DMS 273 treated with DMSO at 0.1 percent for 48 hours (cell line): ENCODE measurements around the gene CTRB1.
"Not testable (repeated sequence)": the region's sequence is repeated elsewhere in the genome, so short reads cannot be mapped to it uniquely, and the experiment has no call there.

ENCODE experiments used
- DNase-seq: peaks from one replicate; lab custom pipeline; 2025; lab: John Stamatoyannopoulos, UW

CTRB1 gene

DNA sequence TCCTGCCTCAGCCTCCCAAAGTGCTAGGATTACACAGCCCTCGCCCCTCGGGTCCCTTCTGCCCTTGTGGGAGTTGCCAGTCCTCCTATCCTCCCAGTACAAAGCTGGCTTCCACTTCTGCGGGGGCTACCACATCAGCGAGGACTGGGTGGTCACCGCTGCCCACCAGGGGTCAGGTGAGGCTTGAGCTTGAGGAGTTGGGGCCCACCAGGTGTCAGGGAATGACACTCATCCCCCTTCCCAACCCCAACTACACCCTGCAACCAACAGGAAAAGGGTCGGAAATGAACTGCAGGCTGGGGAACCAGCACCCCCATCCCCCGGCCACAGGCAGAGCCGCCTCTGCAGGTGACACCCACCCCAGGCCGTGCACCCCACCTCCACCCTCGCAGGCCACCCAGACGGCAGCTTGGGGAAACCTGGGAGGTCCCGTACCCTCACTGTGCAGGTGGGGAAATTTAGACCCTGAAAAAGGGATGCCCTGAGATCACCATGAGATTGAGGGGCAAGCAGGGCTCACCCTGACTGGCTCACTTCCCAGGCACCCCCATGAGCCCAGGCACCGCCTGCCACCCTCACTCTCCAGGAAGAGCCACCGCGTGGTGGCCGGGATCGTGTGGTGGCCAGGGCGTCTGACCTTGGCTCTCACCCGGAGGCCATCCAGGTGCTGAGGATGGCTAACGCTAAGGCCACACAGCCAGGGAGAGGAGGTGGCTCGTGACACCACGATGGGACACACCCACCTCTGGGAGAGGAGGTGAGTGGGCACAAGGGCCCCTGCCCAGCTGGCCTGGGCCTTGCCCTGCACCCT lies 8.0 kb downstream of the CTRB1 start:
- no peak for DNase-seq

DNA sequence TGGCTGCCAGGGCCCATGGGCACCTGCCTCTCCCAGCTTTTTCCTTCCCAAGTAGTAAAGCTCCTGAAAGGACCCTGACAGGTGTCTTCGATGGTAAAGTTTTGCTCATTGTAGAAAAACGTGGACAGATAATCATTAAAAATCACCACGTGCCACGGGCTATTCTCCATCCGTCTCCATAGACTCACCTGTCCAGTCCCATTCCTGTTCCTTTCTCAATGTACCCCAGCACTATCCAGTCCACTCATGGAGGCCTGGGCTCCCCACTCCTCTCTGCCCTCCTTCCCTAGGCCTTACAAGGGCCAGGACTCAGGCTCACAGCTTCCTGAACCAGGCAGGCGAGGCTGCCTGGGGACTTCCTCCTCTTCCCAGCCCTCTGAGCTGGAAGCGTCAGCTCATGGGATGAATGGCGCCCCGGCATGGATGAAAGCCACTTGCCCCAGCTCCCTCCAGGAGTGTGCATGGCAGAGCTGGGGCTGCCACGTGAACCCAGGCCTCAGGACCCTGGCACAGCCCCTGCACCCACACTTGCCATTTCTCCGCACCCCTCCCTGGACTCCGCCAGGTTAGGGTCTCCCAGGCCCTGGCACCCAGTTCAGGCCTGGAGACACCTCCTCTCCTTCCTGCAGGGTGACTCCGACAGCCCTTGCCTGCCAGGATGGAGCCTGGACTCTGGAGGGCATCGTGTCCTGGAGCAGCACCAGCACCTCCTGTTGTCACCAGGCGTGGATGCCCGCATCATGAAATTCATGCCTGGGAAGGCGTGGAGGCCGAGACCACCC lies 8.8 kb downstream of the CTRB1 start:
- DNase-seq, result no peak

DNA sequence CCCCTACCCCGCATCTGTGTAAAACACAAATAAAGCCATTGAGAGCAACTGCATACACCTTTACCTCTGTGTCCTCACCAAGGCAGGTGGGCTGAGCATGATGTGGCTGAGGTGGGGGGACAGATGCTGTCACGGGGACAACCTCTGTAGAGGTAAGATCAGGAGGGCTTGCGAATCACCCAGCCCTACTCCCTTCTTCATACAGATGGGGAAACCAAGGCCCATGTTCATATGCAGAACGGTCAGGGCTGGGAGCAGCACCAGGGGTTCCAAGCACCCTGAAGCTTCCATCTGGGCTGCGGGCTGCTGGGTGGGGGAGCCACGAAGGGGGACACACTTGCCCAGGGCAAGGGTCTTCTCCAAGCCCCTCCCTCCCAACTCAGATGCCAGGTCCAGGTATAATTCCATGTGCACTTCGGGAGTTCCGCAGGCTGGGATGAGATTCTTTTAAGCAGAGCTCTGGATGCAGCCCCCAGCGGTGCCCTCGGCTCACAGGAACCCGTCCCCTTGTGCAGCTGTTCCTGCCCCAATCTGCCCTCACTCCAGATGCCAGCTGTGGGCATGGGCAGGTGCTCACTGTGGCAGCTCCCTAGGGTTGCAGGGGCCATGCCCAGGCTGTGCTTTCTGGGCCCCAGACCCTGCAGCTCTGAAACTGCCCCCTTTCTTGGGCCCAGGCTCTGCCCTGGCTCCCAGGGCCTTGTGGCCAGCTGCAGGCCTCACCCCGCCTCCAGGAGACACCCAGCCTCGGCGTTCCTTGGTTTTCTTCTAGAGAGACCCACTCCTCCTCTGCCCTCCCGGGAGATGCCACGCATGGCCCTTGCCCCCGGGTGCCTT lies 9.6 kb downstream of the CTRB1 start:
- no peak for DNase-seq

DNA sequence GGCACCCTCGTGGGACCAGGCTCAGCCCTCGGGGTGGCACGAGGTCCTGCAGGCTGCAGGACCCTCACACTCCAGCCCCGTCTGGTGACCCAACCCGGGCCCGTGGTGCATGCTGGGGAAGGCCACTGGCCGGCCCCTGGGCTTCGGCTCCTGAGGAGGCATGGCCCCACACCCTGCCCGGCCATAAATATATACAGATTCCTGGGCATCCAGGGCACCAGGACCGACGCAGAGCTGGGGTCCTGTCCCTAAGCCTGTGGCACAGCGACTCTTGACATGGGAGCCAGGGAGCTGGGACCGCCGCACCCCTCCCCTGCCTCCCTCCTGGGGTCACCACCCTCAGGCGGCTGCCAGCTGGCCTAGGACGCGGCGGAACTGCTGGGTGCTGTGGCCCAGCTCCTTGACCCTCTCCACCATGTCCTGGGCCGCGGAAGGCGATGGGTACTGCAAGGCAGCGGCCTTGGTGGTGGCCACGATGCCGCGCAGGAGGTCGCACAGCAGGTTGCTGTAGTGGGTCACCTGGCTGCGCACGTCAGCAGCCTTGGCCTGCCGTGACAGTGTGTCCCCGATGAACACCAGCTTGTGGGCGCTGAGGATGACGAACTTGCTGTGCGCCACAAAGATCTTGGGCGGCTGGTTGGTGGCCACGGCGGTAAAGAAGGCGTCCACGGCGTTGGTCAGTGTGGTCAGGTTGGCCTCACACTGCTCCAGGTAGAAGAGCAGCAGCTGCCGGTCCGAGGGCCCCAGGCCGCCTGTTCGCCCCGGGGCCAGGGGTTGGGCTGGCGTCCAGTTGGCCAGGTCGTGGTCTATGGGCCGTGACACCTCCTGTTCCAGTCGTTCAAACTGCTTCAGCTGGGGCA lies 10.6 kb downstream of the CTRB1 start:
- DNase-seq, result no peak

DNA sequence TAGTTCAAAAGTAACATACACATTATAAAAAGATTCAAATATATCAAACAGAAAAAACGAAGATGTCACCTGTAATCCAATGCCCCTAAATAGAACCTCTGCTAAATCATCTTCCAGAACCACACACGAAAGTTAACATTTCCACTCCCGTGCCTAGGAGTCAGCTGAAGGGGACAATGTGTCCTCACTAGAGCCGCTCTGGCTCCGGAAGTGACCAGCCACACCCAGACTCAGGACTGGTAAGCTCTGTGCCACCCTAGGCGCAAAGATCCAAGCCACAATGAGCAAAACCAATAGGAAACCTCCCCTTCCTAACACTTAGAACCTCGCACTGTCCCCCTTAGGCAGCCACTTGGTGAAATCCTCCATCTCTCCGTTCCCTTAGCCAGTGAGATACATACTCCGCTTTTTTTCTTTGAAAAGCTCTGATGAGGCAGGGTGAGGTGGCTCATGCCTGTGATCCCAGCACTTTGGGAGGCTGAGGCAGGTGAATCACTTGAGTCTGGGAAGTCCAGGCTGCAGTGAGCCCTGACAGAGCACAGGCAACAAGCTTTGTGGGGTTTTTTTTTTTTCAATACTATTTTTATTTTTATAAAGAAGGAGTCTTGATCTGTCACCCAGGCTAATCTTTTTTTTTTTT lies 11.8 kb downstream of the CTRB1 start:
- DNase-seq, result no peak

DNA sequence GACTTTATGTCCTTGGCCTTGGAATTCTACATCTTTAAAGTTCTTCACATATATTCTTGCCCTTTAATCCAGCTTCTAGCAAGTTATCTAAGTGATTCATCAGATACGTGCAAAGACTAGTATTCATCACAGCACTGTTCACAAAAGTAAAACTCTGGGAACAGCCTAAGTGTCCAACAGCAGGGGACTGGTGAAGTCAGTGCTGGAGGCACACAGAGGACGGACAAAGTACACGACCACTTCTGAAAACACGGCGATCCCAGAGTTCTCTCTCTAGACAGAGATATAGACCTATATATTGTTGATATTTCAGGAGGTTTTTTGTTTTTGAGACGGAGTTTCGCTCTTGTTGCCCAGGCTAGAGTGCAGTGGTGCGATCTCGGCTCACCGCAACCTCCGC lies 12.8 kb downstream of the CTRB1 start:
- DNase-seq, result no peak

DNA sequence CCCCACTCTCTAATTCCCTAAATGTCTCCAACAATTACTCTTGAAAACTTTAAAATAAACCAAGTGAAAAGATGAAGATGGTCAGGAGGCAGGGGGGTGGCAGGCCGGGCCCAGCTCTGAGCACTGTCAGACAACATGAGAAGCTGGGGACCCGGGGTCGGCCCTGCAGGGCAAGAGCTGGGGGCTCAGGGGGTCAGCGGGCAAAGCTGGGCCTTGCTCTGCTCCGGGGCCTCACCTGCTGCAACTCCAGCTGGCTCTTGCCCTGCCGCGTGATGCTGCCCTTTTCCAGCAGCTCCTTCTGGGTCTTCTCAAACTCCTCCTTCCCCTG lies 14.8 kb downstream of the CTRB1 start:
- no peak for DNase-seq

DNA sequence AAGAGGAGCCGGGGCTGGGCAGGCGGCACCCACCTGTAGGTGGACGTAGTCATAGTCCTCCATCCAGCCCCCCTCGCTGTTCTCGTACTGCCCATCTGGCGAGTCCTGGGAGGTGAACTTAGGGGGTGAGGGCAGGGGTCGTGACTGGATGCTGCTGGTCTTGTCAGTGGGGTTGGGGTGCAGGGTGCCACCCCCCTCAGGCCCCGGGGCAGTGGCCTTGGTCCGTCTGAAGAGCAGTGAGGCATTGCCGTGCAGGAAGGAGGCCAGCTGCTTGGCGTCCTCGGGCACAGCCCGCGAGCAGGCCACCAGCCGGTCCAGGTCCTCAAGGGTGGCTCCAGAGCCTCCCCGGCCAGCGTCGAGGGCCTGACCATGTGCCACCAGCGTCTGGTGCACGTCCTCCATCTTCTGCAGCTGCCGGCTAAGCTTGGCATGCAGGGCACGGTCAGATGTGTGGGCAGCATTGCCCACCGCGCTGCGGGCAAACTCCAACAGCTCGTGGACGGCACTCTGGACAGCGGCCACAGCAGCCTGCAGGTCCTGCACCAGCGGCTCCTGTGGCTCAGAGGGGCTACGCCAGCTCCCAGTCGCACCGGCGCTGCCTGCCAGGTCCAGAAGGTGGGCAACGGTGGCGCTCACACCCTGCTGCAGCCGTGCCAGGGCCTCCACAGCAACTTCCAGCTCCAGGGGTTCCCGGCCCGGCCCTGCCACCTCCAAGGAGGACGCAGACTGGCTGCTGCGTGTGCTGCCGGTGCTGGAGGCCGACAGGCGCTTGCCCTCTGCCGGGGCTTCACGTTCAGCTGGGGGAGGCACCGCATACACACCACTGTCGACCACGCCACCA lies 16.3 kb downstream of the CTRB1 start:
- no peak for DNase-seq

DNA sequence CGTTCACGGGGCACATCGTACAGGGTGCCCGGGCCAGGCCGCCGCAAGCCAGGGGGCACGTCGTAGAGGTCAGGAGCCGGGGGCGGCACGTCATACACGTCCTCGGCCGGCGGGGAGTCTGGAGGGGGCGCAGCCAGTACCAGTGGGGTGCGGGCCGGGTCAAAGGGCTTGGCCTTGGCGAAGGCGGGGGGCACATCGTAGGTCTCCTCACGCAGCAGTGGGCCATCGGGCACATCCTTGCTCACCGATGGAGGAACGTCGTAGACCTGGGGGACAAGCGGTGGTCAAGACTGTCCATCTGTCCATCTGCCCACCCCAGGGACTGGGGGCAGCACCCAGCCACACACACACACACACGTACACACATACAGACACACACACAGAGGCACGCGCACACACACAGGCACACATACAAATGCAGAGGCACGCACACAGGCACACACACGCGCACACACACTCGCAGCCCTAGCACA lies 17.0 kb downstream of the CTRB1 start:
- DNase-seq, result no peak

DNA sequence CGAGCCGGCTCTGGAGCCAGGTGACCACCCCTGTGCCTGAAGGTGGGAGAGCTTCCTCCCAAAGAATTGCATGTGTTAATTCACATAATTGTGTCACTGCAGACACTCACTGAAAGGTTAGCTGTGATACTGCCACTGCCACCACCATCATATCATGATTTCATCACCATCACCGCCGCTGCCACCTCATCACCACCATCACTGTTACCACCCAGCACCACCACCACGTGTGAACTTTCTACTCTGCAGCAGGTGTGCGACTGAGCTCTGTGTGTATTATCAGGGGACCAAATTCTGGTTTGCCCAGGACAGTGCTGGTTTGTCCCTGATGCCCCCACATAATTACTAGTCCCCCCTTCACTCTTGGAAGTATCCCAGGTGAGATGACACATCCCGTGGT lies 17.4 kb downstream of the CTRB1 start:
- DNase-seq, result no peak

DNA sequence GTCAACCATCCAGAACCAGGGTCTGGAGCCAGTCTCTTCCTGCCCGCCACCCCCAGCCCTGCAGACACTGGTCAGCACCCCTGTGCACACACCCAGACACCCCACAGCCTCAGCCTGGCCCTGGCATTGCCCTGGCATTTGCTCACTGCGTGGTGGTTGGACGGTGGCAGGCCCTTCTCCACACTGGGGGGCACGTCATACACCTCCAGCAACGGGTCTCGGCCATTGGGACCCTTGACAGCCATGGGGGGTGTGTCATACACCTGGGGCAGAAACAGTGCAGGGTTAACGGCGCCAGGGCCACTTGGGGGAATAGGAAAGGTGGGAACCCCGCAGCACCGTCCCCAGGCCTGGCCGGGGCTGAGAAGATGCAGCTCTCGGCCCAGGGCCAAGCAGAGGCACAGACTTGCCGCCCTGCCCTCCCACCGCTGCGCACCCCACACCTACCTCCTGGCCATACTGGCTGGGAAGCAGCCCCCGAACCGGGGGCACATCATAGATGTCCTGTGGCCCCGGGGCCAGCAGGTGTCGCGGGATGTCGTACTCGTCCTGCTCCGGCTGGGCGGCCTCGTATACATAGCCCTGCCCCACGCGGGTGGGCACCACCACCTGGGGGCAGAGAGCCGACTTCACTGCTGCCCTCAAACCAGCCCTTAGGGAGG lies 18.1 kb downstream of the CTRB1 start:
- DNase-seq, result no peak

DNA sequence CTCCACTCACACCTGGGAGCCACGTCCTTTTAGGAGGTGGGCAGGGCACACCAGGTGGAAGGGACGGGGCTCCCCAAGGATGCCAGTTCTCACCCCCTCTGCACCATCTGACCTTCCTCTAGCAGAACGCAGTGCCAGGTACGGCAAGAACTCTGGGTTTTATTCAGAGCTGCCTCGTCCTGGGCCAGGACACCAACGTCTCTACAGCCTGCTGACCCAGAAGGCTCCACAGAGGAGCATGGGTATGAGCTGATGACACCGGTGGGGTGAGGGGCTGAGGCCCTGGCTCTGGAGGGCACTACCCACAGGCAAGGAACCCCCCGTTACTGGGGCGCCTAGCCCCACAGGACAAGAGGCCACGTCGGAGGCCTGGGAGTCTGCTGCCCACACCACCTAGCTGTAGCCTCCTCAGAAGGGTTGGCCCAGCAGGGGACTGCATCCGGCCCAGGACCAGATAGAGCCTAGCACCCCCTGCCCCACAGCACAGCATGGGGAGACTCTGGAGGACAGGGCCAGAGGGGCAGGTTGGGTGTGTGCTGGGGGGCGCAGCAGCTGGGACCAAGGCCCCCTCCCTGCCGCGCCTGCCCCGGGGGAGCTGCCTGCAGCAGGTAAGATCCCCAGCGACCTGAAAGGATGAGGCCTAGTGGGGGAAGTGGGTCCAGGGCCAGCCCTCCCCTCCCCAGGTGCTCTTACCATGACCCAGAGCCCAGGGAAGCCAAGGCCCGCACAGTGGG lies 18.8 kb downstream of the CTRB1 start:
- DNase-seq, result no peak

DNA sequence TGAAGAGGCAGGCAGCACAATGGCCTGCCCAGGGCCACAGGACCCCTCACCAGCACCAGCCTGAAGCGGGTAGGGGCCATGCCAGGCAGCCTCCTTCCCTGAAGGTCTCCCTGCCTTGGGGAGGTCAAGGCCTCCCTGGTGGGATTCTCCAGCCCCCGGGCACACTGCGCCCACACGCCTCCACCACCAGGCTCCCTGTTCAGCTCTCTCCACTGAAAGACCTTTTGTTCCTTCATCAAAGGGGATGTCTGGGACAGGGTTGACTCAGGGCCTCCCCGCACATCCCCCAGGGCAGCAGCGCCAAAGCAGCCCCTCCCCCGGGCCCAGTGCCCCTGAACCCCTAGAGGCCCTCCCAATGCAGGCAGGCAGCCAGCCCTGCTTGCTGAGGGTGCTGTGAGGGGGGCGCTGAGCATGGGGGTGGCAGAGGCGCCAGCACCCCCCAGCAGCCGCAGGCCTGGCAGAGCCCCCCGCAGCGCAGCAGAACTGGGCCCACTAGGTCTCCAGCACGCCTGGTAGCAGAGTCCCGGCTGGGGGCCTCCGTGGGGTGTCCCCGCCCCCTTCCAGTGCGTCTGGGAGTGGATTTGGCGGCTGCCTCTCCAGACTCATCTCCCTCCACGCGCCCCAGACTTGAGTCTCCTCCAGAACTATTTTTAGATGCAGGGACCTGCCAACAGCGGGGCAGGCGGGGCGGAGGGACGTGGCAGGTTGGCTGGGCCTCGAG lies 19.5 kb downstream of the CTRB1 start:
- DNase-seq, result peak; percentile 30

DNA sequence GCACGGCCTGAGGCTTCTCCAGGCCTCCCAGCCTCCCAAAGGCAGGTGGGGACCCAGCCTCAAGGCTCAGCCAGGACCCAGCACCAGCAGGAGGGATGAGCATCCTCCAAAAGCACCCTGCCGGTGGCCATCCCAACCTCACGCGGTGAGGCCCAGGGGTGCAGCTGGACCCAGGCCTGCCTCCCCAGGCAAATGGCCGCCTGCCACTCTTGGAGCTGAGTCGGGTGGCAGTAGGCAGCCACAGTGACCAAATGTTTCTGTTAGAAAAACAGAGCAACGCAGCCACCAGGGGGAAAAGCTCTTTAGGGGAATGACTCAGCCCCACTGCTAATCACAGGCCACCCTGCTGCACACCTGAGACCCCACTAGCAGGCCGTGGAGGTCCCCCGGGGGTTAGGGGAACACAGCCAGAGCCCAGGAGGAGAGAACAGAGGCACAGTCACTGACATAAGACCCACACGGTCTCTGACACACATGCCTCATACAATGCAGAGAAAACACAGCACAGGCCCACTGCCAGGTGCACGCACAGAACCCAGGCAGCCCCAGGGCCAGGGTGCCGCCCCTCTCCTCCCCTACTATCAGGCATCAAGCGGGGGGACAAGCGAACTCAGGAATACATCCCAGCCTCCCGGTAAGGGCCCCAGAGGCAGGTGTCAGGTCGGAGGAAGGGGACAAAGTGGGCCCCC lies 20.2 kb downstream of the CTRB1 start:
- no peak for DNase-seq

DNA sequence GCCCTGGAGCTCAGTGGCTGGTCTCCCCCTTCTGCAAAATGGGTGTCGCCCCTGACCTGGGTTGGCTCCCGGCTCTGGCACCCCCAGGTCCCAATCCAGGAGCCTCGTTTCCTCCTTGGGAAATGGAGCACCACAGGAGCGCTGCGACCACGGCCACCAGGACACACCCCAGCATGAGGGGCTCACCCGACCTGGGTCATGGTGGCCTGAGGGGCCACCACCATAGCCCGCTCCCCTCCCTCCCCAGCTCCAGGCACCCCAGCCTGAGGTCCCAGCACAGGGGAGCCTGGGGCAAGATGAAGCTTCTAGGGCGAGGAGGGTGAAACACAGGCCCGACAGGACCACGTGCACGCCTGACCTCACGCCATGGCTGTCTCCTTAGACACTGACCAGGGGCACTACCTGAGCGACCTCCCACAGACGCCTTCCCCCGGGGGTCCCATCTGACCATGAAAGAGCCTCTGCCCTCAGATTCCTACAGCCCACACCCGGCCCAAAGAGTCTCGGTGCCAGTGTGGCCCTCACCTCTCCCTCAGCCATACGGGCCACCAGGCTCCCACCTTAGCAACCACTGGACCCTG lies 20.8 kb downstream of the CTRB1 start:
- no peak for DNase-seq

DNA sequence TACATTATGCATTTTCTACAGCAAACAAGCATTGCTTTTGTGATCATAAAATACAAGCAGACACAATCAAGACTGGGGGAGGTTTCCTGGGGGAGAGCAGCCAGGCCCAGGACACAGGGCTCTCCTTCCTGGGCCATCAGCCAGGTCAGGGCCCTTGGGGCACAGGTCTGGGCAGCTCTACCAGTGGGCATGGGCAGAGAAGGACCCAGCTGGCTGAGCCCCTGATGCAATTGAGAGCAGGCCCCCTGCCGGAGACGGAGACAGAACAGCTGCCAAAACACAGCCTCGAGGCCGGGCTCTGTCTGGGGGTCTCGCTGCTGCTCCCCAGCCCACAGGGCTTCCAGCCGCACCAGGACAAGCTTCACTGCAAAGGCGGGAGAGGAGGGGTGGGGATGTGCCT lies 21.8 kb downstream of the CTRB1 start:
- not testable (repeated sequence) for DNase-seq

DNA sequence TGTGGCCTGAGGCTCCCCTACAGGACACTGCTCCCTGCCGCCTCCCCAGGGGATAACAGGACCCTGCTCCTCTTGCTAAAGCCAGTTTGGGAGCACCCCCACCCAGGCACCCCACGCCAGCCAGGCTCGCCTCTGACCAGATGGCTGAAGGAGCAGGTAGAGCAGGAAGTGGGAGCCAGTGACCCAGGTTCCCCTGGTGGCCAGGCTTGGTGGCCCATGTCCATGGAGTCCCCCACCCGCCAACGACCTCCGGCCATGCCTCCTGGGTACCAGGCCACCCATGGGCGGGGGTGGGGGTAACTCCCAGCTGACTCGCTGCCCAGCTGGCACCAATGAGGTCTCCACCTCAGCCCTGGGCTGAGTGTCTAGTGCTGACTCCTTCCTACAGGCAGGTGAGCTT lies 22.6 kb downstream of the CTRB1 start:
- DNase-seq, result no peak
